ENCODE results near the gene MRGPRD.

DNA sequence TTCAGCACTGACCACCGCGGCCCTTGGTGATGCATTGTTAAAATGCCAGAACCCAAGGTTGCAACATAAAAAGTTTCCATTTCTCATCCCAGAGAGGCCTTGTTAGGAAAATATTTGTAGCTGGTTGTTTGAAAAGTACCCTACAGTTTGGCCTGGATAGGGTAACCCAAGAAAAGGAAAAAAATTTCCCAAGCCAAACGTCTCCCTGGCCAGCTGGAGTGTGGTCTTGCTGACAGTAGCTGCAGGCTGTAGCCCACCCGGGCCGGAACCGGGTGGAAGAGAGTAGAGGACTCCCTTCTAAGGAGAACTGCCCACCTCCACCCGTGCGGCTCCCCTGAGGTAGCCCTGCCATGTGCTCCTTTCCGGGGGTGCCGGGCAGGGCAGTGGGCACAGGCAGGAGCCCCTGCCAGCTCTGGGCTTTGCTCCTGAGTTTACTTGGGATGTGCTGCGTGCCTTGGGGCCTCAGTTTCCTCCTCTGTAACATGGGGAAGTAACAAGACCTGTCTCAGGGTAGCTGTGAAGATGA lies 38.6 kb downstream of the MRGPRD start:
- no peak for TF ChIP-seq CTCF (IDR thresholded peaks at IDR 0.05)
- no peak for TF ChIP-seq EZH2 (IDR thresholded peaks at IDR 0.05)

All from neural progenitor cell (in vitro differentiated cells).